Stomach (tissue), 4 donors: ENCODE results near the gene ACTN1.

Source experiments
- POLR2AphosphoS5 ChIP-seq, 3 donors: sonication (generic); formaldehyde crosslinking; IDR thresholded peaks; one replicate each; pipeline ENCODE4 v1.6.1; 2016; ENCODE audit warnings: antibody characterized with exemption in 3 of 3
- TF ChIP-seq, protein P1 (sequence below), 7 experiments: fragments of 450-650 bp in 4 of 7; fragments of 200-600 bp in 3 of 7; sonication (generic) in 3 of 7; IDR thresholded peaks; one replicate each; pipeline ENCODE4 v1.5.1; 2016 to 2019; ENCODE audit warnings: antibody characterized with exemption in 7 of 7, control low read depth in 2 of 7, mild to moderate bottlenecking in 1 of 7

DNA sequence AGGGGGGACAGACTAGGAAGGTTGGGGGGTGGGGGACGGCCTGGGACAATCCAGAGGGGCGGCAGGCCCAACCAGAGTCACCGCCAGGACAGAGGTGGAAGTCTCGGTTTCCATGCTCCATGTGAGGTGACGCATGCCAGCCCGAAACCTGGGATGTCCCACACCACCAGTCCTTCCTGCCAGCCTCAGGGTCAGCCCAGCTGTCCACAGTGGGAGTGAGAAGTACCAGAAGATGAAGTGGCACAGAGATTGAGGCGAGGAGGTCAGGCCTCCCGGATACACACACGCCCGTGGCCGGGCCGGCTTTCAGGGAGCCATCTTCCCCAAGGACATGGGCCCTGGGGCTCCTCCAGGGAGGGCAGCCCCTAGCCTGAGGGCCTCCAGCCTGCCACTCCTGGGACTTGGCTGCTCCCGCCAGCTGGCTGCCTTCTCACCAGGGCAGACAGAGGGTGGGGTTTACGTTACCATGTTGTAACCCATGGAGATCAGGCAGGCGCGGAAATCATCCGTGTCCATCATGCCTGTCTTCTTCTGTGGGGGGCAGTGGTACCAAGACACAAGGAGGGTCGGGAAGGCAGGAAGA, 101.0 kb downstream of the ACTN1 start:
- TF ChIP-seq, protein P1, sequence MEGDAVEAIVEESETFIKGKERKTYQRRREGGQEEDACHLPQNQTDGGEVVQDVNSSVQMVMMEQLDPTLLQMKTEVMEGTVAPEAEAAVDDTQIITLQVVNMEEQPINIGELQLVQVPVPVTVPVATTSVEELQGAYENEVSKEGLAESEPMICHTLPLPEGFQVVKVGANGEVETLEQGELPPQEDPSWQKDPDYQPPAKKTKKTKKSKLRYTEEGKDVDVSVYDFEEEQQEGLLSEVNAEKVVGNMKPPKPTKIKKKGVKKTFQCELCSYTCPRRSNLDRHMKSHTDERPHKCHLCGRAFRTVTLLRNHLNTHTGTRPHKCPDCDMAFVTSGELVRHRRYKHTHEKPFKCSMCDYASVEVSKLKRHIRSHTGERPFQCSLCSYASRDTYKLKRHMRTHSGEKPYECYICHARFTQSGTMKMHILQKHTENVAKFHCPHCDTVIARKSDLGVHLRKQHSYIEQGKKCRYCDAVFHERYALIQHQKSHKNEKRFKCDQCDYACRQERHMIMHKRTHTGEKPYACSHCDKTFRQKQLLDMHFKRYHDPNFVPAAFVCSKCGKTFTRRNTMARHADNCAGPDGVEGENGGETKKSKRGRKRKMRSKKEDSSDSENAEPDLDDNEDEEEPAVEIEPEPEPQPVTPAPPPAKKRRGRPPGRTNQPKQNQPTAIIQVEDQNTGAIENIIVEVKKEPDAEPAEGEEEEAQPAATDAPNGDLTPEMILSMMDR (IDR thresholded peaks at IDR 0.05), result no peak
- TF ChIP-seq POLR2AphosphoS5 (IDR thresholded peaks at IDR 0.05), result no peak
